Panc1 (cell line): Measurements from ENCODE around the gene TUBB1. TPM values are rescaled to one million over a fixed set of nuclear protein-coding genes. Genes with fewer than 3 reads are reported as not detected.

Experiments used
- ATAC-seq: fragments of 200-7000 bp; cut with Tn5 transposase; 2 replicates; pipeline ENCODE4 v1.9.1; 2020; ENCODE audit warnings: mild to moderate bottlenecking, moderate library complexity
- BruUV-seq: library from RNA; stranded (reverse); fragments of 400-500 nt; replicated peaks from 2 replicates; lab custom pipeline; 2021; lab: Mats Ljungman, UMichigan
- CTCF ChIA-PET: fragments of 300-600 bp; sonication (Branson Sonifier 250); formaldehyde crosslinking; loops from one replicate; lab custom pipeline; 2022; ENCODE audit warnings: antibody characterized with exemption; lab: Charles Lee
- POLR2A ChIA-PET: fragments of 300-600 bp; sonication (Branson Sonifier 250); formaldehyde crosslinking; loops from one replicate; lab custom pipeline; 2022; ENCODE audit warnings: antibody characterized with exemption; lab: Charles Lee
- DNase-seq: peaks from one replicate; pipeline ENCODE4 v3.0.0-alpha.2; 2010; ENCODE audit warnings: low read depth, low spot score
- H3K27ac ChIP-seq: 2 replicates; pipeline ENCODE4 v1.5.1; 2011; ENCODE audit warnings: mild to moderate bottlenecking, low read length, inconsistent platforms
- H3K27me3 ChIP-seq: fragments of 200-500 bp; sonication (Bioruptor generic); 2 replicates; pipeline ENCODE4 v1.6.0; 2014; ENCODE audit warnings: low read length, inconsistent platforms; ENCODE audit not compliant: control insufficient read depth, insufficient read depth
- H3K36me3 ChIP-seq: fragments of 200-500 bp; sonication (Bioruptor generic); 2 replicates; pipeline ENCODE4 v1.5.1; 2014; ENCODE audit warnings: inconsistent platforms, mild to moderate bottlenecking, low read length, moderate library complexity; ENCODE audit not compliant: control insufficient read depth, insufficient read depth
- H3K4me1 ChIP-seq: 2 replicates; pipeline ENCODE4 v1.5.1; 2011; ENCODE audit warnings: inconsistent platforms, mild to moderate bottlenecking, low read length, moderate library complexity; ENCODE audit not compliant: control insufficient read depth, insufficient read depth
- H3K4me3 ChIP-seq, 2 experiments: 2 replicates each; pipeline ENCODE4 v1.5.1; 2011 to 2012; ENCODE audit warnings: low read depth in 2 of 2, low read length in 2 of 2, mild to moderate bottlenecking in 2 of 2, inconsistent platforms in 1 of 2, moderate library complexity in 1 of 2
- H3K9me3 ChIP-seq: fragments of 200-500 bp; sonication (Bioruptor generic); 2 replicates; pipeline ENCODE4 v1.5.1; 2014; ENCODE audit warnings: low read depth, mild to moderate bottlenecking, inconsistent platforms, low read length, moderate library complexity; ENCODE audit not compliant: control insufficient read depth, insufficient read depth
- POLR2AphosphoS5 ChIP-seq: IDR thresholded peaks from 2 replicates; pipeline ENCODE4 v1.6.1; 2012; ENCODE audit warnings: mild to moderate bottlenecking, low read depth, low read length, moderate library complexity
- REST ChIP-seq, 2 experiments: IDR thresholded peaks; 2 replicates each; pipeline ENCODE4 v1.6.1; 2011 to 2012; ENCODE audit warnings: low read depth in 2 of 2, control low read depth in 1 of 2, low read length in 1 of 2, mild to moderate bottlenecking in 1 of 2, moderate library complexity in 1 of 2; ENCODE audit not compliant: insufficient read depth in 1 of 2
- SIN3A ChIP-seq: IDR thresholded peaks from 2 replicates; pipeline ENCODE4 v1.6.1; 2012; ENCODE audit warnings: low read depth, mild to moderate bottlenecking, low read length, moderate library complexity, borderline replicate concordance; ENCODE audit not compliant: insufficient read depth
- TCF7L2 ChIP-seq: IDR thresholded peaks from 2 replicates; pipeline ENCODE4 v1.6.1; 2011; ENCODE audit warnings: mild to moderate bottlenecking, low read depth, low read length, inconsistent platforms
- in situ Hi-C: cut with HindIII; loops from 2 replicates; pipeline ENCODE4 v1.10.0; 2016; ENCODE audit warnings: low sequenced_read_pairs, low pct_unique_long_range_greater_than_20kb
- intact Hi-C: fragments of 100-400 bp; cut with micrococcal nuclease; formaldehyde crosslinking; loops from one replicate; pipeline ENCODE4 v1.10.0; 2022; ENCODE audit not compliant: unreplicated experiment
- total RNA-seq: library from RNA; stranded (reverse); gene quantifications from one replicate; pipeline ENCODE4 v1.2.1, GENCODE V29; 2021; ENCODE audit not compliant: unreplicated experiment
- TF ChIP-seq, protein P1 (sequence below): fragments of 450-650 bp; IDR thresholded peaks from 2 replicates; pipeline ENCODE4 v1.5.1; 2017; ENCODE audit warnings: mild to moderate bottlenecking

Gene TUBB1
- total RNA-seq, 1 experiment from 2014 or later = not detected

GRCh38 chr20:59026904-59027740 lies 7.9 kb downstream of the TUBB1 start:
- ChIA-PET CTCF (no interaction called here), POLR2A (interaction anchor here (0.7 kb wide), 1 partner anchor 9 kb away, joined by 3 read pairs; no protein-coding TSS in a partner anchor)
- H3K27me3 ChIP-seq = no peaks in the 10 kb centered on the region
- H3K9me3 ChIP-seq = no peaks in the 10 kb centered on the region
- H3K4me1 ChIP-seq = peaks cover 27% of the 10 kb centered on the region
- intact Hi-C loops = no loop called here
- DNase-seq (no peak), ATAC-seq (no peak)
- in situ Hi-C loops = no loop called here
- no peak overlapping the region for H3K27ac ChIP-seq
- no peak for TF ChIP-seq SIN3A
- no peak for TF ChIP-seq REST (IDR thresholded peaks at IDR 0.05; ENCODE audit: insufficient read depth in 1 of 2, low read depth in 2 of 2, low read length in 1 of 2)
- TF ChIP-seq POLR2AphosphoS5 = no peak
- no peak for TF ChIP-seq TCF7L2
- TF ChIP-seq, protein P1, sequence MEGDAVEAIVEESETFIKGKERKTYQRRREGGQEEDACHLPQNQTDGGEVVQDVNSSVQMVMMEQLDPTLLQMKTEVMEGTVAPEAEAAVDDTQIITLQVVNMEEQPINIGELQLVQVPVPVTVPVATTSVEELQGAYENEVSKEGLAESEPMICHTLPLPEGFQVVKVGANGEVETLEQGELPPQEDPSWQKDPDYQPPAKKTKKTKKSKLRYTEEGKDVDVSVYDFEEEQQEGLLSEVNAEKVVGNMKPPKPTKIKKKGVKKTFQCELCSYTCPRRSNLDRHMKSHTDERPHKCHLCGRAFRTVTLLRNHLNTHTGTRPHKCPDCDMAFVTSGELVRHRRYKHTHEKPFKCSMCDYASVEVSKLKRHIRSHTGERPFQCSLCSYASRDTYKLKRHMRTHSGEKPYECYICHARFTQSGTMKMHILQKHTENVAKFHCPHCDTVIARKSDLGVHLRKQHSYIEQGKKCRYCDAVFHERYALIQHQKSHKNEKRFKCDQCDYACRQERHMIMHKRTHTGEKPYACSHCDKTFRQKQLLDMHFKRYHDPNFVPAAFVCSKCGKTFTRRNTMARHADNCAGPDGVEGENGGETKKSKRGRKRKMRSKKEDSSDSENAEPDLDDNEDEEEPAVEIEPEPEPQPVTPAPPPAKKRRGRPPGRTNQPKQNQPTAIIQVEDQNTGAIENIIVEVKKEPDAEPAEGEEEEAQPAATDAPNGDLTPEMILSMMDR = no peak
- H3K4me3 ChIP-seq = no peak overlapping the region
- peaks cover 58% of the 10 kb centered on the region for H3K36me3 ChIP-seq
- BruUV-seq = no TSS peak

GRCh38 chr20:59027741-59028320 lies 8.6 kb downstream of the TUBB1 start:
- CTCF ChIA-PET = no interaction called here
- ATAC-seq = no peak
- no TSS peak for BruUV-seq
- TF ChIP-seq POLR2AphosphoS5 (no peak), TCF7L2 (no peak)
- POLR2A ChIA-PET = no interaction called here
- no peaks in the 10 kb centered on the region for H3K9me3 ChIP-seq
- intact Hi-C loops = no loop called here
- no peak overlapping the region for H3K27ac ChIP-seq
- H3K27me3 ChIP-seq = no peaks in the 10 kb centered on the region
- in situ Hi-C loops = no loop called here
- peaks cover 58% of the 10 kb centered on the region for H3K36me3 ChIP-seq
- H3K4me1 ChIP-seq = peaks cover 27% of the 10 kb centered on the region
- no peak overlapping the region for H3K4me3 ChIP-seq
- DNase-seq = no peak
